ENCODE results near the gene TBC1D7. TPM values are rescaled to one million over a fixed set of nuclear protein-coding genes. Genes with fewer than 3 reads are reported as not detected.
A peak's percentile ranks its signal among the peaks of the same experiment; 100 is the strongest.

The TBC1D7 gene
- total RNA-seq, 2 donors from 2014 or later: 37.7 to 59.0 TPM

DNA sequence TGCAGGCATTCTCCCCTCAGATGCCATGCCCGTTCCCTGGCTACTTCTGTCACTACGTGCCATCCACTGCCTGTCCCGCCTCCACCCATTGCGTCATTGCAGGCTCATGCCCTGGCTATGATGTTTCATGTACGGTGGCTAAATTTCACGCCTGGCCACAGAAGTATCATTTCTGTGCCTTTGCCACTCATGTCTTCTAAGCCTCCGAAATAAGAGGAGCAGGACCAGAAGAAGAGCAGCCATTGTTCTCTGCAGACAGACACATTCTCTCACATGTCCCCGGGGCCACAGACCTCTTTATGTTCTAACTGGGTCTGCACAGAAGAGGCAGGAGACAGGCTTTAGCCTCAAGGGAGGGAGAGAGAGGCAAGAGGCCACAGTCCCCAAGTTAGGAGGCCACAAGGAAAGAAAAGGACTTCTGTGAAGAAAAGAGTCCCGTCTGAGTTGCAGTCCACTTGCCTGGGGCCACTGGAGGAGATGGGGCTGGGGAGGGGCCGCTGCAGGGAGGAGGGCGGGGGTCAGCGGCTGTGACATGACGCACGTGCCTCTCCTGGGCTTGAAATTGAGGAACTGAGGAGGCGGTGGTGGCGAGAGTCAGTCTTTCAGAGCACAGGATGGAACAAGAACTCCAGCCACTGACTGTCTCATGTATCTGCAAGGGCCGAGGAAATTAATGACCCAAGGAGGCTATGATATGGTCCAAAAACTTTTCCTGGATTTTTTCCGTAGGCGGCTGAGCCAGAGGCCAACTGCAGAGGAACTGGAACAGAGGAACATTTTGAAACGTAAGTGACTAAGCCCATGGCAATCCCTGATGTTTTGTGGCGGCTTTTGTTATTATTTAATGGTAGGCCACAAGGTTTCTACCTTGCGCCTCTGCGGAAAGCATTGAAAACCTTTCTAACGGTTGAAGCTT, 55.9 kb downstream of the TBC1D7 start:
- no peak overlapping the region for H3K4me3 ChIP-seq (ENCODE audit: low read length)
- 91 to 93% methylated on average over 20 to 24 of the region's 24 CpGs for WGBS, 2 experiments (ENCODE audit: insufficient coverage in 1 of 2, insufficient read length in 1 of 2)
- H3K36me3 ChIP-seq (ENCODE audit: control insufficient read depth, insufficient read depth, low read length): peaks cover 24% of the 10 kb centered on the region
- no peak for DNase-seq
- peaks cover 2% of the 10 kb centered on the region for H3K4me1 ChIP-seq (ENCODE audit: control insufficient read depth, insufficient read depth, low read length)
- TF ChIP-seq, protein P1, sequence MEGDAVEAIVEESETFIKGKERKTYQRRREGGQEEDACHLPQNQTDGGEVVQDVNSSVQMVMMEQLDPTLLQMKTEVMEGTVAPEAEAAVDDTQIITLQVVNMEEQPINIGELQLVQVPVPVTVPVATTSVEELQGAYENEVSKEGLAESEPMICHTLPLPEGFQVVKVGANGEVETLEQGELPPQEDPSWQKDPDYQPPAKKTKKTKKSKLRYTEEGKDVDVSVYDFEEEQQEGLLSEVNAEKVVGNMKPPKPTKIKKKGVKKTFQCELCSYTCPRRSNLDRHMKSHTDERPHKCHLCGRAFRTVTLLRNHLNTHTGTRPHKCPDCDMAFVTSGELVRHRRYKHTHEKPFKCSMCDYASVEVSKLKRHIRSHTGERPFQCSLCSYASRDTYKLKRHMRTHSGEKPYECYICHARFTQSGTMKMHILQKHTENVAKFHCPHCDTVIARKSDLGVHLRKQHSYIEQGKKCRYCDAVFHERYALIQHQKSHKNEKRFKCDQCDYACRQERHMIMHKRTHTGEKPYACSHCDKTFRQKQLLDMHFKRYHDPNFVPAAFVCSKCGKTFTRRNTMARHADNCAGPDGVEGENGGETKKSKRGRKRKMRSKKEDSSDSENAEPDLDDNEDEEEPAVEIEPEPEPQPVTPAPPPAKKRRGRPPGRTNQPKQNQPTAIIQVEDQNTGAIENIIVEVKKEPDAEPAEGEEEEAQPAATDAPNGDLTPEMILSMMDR (conservative IDR thresholded peaks at IDR 0.05): no peak
- no peaks in the 10 kb centered on the region for H3K9me3 ChIP-seq (ENCODE audit: control insufficient read depth, low read length)
- no peak overlapping the region for H3K27ac Mint-ChIP-seq
- no peaks in the 10 kb centered on the region for H3K27me3 ChIP-seq (ENCODE audit: control insufficient read depth, insufficient read depth, low read length, poor library complexity, severe bottlenecking)
- no peaks in the 10 kb centered on the region for H3K36me3 Mint-ChIP-seq (ENCODE audit: low read depth)
- H3K4me1 Mint-ChIP-seq: peaks cover 19% of the 10 kb centered on the region
- H3K9ac ChIP-seq (ENCODE audit: extremely low read depth, low read length, poor library complexity, severe bottlenecking): no peak overlapping the region
- H3K27ac ChIP-seq (ENCODE audit: low read depth, low read length): peak overlapping the region; percentile 11
- H3K4me3 Mint-ChIP-seq: no peak overlapping the region
- no peaks in the 10 kb centered on the region for H3K9me3 Mint-ChIP-seq
- H3K27me3 Mint-ChIP-seq (ENCODE audit: insufficient read depth): no peaks in the 10 kb centered on the region

DNA sequence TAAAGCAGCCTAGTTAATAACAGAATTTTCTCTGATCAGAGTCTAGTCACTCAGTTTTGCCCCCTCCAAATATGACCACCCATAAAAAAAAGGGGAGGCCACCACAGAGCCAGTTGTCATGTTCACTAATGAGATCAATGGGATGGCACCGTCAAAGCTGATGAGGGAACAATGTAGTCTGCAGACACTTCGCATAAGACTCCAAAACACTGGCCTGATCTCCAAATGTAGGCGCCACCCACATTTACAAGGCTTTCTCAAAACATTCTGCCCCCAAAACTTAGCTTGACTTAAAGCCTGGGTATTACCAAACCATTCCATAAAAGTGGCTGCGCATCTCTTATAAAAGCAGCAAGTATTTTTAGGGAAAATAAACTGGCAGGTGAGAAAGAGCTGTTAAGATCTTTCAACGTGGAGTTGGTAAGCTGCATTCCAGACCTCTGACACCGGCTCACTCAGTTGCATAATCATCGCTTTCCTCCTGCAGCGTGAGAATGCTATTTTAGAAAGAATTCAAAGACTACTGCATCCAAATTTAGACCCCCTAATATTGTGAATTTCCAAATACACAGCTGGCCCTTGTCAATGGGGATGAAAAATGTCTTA, 59.3 kb downstream of the TBC1D7 start:
- peak overlapping the region; percentile 71 for H3K27ac Mint-ChIP-seq
- Histone ChIP-seq H3K4me1 (ENCODE audit: control insufficient read depth, insufficient read depth, low read length) (peaks cover 3% of the 10 kb centered on the region), H3K27me3 (ENCODE audit: control insufficient read depth, insufficient read depth, low read length, poor library complexity, severe bottlenecking) (no peaks in the 10 kb centered on the region), H3K9me3 (ENCODE audit: control insufficient read depth, low read length) (peaks cover 14% of the 10 kb centered on the region), H3K4me3 (ENCODE audit: low read length) (no peak overlapping the region), H3K9ac (ENCODE audit: extremely low read depth, low read length, poor library complexity, severe bottlenecking) (no peak overlapping the region), H3K27ac (ENCODE audit: low read depth, low read length) (peak overlapping the region; percentile 63), H3K36me3 (ENCODE audit: control insufficient read depth, insufficient read depth, low read length) (peaks cover 23% of the 10 kb centered on the region)
- peak; percentile 78 for DNase-seq
- peaks cover 9% of the 10 kb centered on the region for H3K36me3 Mint-ChIP-seq (ENCODE audit: low read depth)
- H3K4me1 Mint-ChIP-seq: peaks cover 18% of the 10 kb centered on the region
- H3K27me3 Mint-ChIP-seq (ENCODE audit: insufficient read depth): peaks cover 3% of the 10 kb centered on the region
- no peak overlapping the region for H3K4me3 Mint-ChIP-seq
- H3K9me3 Mint-ChIP-seq: peaks cover 11% of the 10 kb centered on the region
- TF ChIP-seq, protein P1 (conservative IDR thresholded peaks at IDR 0.05): no peak
- 49 to 60% methylated on average over 5 to 8 of the region's 8 CpGs for WGBS, 2 experiments (ENCODE audit: insufficient coverage in 1 of 2, insufficient read length in 1 of 2)

DNA sequence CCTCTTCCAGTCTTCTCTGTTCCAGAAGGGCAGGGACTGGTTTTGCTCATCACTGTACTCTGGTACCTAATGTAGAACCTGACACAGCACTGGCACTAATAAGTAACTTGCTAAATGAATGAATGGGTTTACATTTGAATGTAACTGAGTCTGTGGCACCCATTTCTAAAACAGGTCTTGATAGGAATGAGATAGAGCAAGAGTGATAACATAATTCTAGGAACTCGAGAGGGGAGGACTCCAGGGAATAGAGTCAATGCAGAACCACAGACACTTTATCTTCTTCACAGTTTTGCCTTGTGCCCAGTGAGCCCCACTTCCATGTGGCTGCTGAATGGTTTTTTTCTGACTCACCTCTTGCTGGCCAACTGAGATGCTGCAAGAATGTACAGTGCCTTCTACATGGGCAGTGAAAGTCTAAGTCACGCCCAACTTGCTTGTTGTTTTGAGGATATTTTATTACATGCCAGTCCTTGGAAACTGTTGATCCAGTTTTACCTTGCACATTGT, 61.1 kb downstream of the TBC1D7 start:
- peaks cover 3% of the 10 kb centered on the region for H3K27me3 Mint-ChIP-seq (ENCODE audit: insufficient read depth)
- WGBS, 2 experiments (ENCODE audit: insufficient coverage in 1 of 2, insufficient read length in 1 of 2): 90 to 94% methylated on average over 2 of the region's 2 CpGs
- no peak overlapping the region for H3K4me3 ChIP-seq (ENCODE audit: low read length)
- no peaks in the 10 kb centered on the region for H3K27me3 ChIP-seq (ENCODE audit: control insufficient read depth, insufficient read depth, low read length, poor library complexity, severe bottlenecking)
- H3K9ac ChIP-seq (ENCODE audit: extremely low read depth, low read length, poor library complexity, severe bottlenecking): no peak overlapping the region
- DNase-seq: no peak
- TF ChIP-seq, protein P1 (conservative IDR thresholded peaks at IDR 0.05): no peak
- H3K9me3 Mint-ChIP-seq: peaks cover 11% of the 10 kb centered on the region
- H3K27ac ChIP-seq (ENCODE audit: low read depth, low read length): no peak overlapping the region
- peaks cover 25% of the 10 kb centered on the region for H3K36me3 ChIP-seq (ENCODE audit: control insufficient read depth, insufficient read depth, low read length)
- H3K4me1 Mint-ChIP-seq: peaks cover 18% of the 10 kb centered on the region
- peaks cover 14% of the 10 kb centered on the region for H3K9me3 ChIP-seq (ENCODE audit: control insufficient read depth, low read length)
- peaks cover 10% of the 10 kb centered on the region for H3K36me3 Mint-ChIP-seq (ENCODE audit: low read depth)
- H3K4me1 ChIP-seq (ENCODE audit: control insufficient read depth, insufficient read depth, low read length): peaks cover 3% of the 10 kb centered on the region
- no peak overlapping the region for H3K4me3 Mint-ChIP-seq
- H3K27ac Mint-ChIP-seq: no peak overlapping the region

Data from endodermal cell (in vitro differentiated cells).